ENCODE data around the gene GOPC. TPM values are rescaled to one million over a fixed set of nuclear protein-coding genes. Genes with fewer than 3 reads are reported as not detected.
"Not testable (repeated sequence)": the region's sequence is repeated elsewhere in the genome, so short reads cannot be mapped to it uniquely, and the experiment has no call there.

GOPC gene
- total RNA-seq (2021) = 18.7 and 19.5 TPM in 2 replicates
- long read RNA-seq, full-length matches to known transcripts = 36 of 54 reads
- long read RNA-seq, partial matches to known transcripts = 11 of 54 reads
- long read RNA-seq, other reads (novel, unspliced or antisense) = 7 of 54 reads

- Histone ChIP-seq H3K23me2 (ENCODE audit: insufficient read length, low read depth, low read length, poor library complexity, severe bottlenecking) (peaks cover 7% of the 10 kb centered on the region), H4K5ac (ENCODE audit: insufficient read length, low read depth, low read length) (no peak within 1 kb of the TSS), H3K56ac (ENCODE audit: insufficient read length, low read depth, low read length) (no peak within 1 kb of the TSS), H4K91ac (ENCODE audit: insufficient read length, low read depth, low read length) (no peak within 1 kb of the TSS), H3K27ac (ENCODE audit: insufficient read length, low read depth, low read length) (peak within 1 kb of the TSS; percentile 13), H3K79me1 (ENCODE audit: insufficient read depth, low read depth, low read length, poor library complexity, severe bottlenecking) (peaks cover 3% of the 10 kb centered on the region), H3K9me3 (ENCODE audit: control insufficient read depth, low read depth, low read length) (no peaks in the 10 kb centered on the region), H3K18ac (ENCODE audit: insufficient read length, low read depth, low read length) (peak within 1 kb of the TSS; percentile 70), H3K27me3 (ENCODE audit: insufficient read depth, low read length) (no peaks in the 10 kb centered on the region; the same call in 1 of the 2 replicates), H3K4me1 (ENCODE audit: insufficient read depth, low read length) (no peaks in the 10 kb centered on the region), H2BK20ac (ENCODE audit: low read depth, low read length, poor library complexity, severe bottlenecking) (no peak within 1 kb of the TSS), H2BK120ac (ENCODE audit: low read depth, low read length, poor library complexity, severe bottlenecking) (no peak within 1 kb of the TSS), H3T11ph (ENCODE audit: low read length) (no peak within 1 kb of the TSS), H4K8ac (replicated peaks; ENCODE audit: insufficient read length, low read depth, low read length) (no peak within 1 kb of the TSS), H2AFZ (ENCODE audit: low read length) (peak within 1 kb of the TSS; percentile 84), H2BK5ac (ENCODE audit: insufficient read length, low read length) (no peak within 1 kb of the TSS), H2BK12ac (ENCODE audit: insufficient read length, low read depth, low read length) (no peak within 1 kb of the TSS), H3K4me2 (ENCODE audit: insufficient read depth, insufficient read length, low read length) (peak within 1 kb of the TSS; percentile 82), H3K14ac (ENCODE audit: insufficient read depth, low read length) (peak within 1 kb of the TSS; percentile 77), H4K20me1 (ENCODE audit: control insufficient read depth, insufficient read depth, insufficient read length) (no peaks in the 10 kb centered on the region), H3K23ac (ENCODE audit: insufficient read length, low read depth, low read length) (no peak within 1 kb of the TSS), H3K79me2 (ENCODE audit: insufficient read depth, low read length) (peaks cover 5% of the 10 kb centered on the region; the same call in 1 of the 2 replicates), H3K9ac (ENCODE audit: extremely low read depth, insufficient read length, low read length) (peak within 1 kb of the TSS; percentile 87), H3K4ac (ENCODE audit: low read depth, low read length) (no peak within 1 kb of the TSS), H2AK5ac (ENCODE audit: insufficient read length, low read length) (no peak within 1 kb of the TSS), H2BK15ac (ENCODE audit: low read depth, low read length) (no peak within 1 kb of the TSS)
- Mint-ChIP-seq H3K27me3 (ENCODE audit: low read depth) (no peaks in the 10 kb centered on the region; the same call in 1 of the 2 replicates), H3K9me3 (peaks cover 5 to 6% of the 10 kb centered on the region in 2 experiments; a peak in 3 of 5 replicates), H3K36me3 (ENCODE audit: insufficient read depth in 1 of 3, low read depth in 3 of 3) (peaks cover 16 to 26% (median 19%) of the 10 kb centered on the region in 3 experiments), H3K4me3 (peak within 1 kb of the TSS; percentile 98 to 99), H3K4me1 (peaks cover 9 to 16% of the 10 kb centered on the region in 2 experiments), H3K27ac (peak within 1 kb of the TSS; percentile 98 to 99 (median 98))
- peak; percentile 98 for DNase-seq
- TF ChIP-seq CTCF (conservative IDR thresholded peaks at IDR 0.05) = peak; percentile 28; the same call in 1 of the 3 replicates
- WGBS (ENCODE audit: extremely low coverage, insufficient read length, low lambda C conversion rate) = no CpG with 5 or more reads among the region's 60 CpGs
These were observed at the start of gene GOPC for GRCh38 chr6:117602151-117602898. GOPC (minus strand) TSS chr6:117602511; CDS start chr6:117602288, 223 bp downstream.

- H3T11ph ChIP-seq (ENCODE audit: low read length); H2BK5ac ChIP-seq (ENCODE audit: insufficient read length, low read length); H4K20me1 ChIP-seq (ENCODE audit: control insufficient read depth, insufficient read depth, insufficient read length); H2BK15ac ChIP-seq (ENCODE audit: low read depth, low read length); H2BK12ac ChIP-seq (ENCODE audit: insufficient read length, low read depth, low read length); H3K18ac ChIP-seq (ENCODE audit: insufficient read length, low read depth, low read length); H4K91ac ChIP-seq (ENCODE audit: insufficient read length, low read depth, low read length); H2BK120ac ChIP-seq (ENCODE audit: low read depth, low read length, poor library complexity, severe bottlenecking); H3K4ac ChIP-seq (ENCODE audit: low read depth, low read length); H3K4me1 Mint-ChIP-seq; H3K9me3 ChIP-seq (ENCODE audit: control insufficient read depth, low read depth, low read length); H3K56ac ChIP-seq (ENCODE audit: insufficient read length, low read depth, low read length); H3K79me2 ChIP-seq (ENCODE audit: insufficient read depth, low read length); H3K79me1 ChIP-seq (ENCODE audit: insufficient read depth, low read depth, low read length, poor library complexity, severe bottlenecking); H3K4me3 Mint-ChIP-seq; H3K9ac ChIP-seq (ENCODE audit: extremely low read depth, insufficient read length, low read length); DNase-seq; H2AFZ ChIP-seq (ENCODE audit: low read length); H3K27me3 ChIP-seq (ENCODE audit: insufficient read depth, low read length); H2BK20ac ChIP-seq (ENCODE audit: low read depth, low read length, poor library complexity, severe bottlenecking); H3K23ac ChIP-seq (ENCODE audit: insufficient read length, low read depth, low read length); H4K8ac ChIP-seq (replicated peaks; ENCODE audit: insufficient read length, low read depth, low read length); H3K4me1 ChIP-seq (ENCODE audit: insufficient read depth, low read length); H3K27ac ChIP-seq (ENCODE audit: insufficient read length, low read depth, low read length); H3K23me2 ChIP-seq (ENCODE audit: insufficient read length, low read depth, low read length, poor library complexity, severe bottlenecking); H3K14ac ChIP-seq (ENCODE audit: insufficient read depth, low read length); H3K4me2 ChIP-seq (ENCODE audit: insufficient read depth, insufficient read length, low read length); H4K5ac ChIP-seq (ENCODE audit: insufficient read length, low read depth, low read length); H2AK5ac ChIP-seq (ENCODE audit: insufficient read length, low read length); H3K27ac Mint-ChIP-seq; H3K27me3 Mint-ChIP-seq (ENCODE audit: low read depth): not testable (repeated sequence)
- Mint-ChIP-seq H3K9me3 (peaks cover 3 to 14% of the 10 kb centered on the region in 2 experiments; a peak in 2 of 5 replicates), H3K36me3 (ENCODE audit: insufficient read depth in 1 of 3, low read depth in 3 of 3) (peaks cover 10 to 15% (median 11%) of the 10 kb centered on the region in 3 experiments)
- WGBS (ENCODE audit: extremely low coverage, insufficient read length, low lambda C conversion rate) = no CpG with 5 or more reads among the region's 3 CpGs
These were observed 49.7 kb upstream of the GOPC start for GRCh38 chr6:117651984-117652383.

All from H9 (cell line).